ENCODE measurements around the gene GRM5.

Gene GRM5

DNA sequence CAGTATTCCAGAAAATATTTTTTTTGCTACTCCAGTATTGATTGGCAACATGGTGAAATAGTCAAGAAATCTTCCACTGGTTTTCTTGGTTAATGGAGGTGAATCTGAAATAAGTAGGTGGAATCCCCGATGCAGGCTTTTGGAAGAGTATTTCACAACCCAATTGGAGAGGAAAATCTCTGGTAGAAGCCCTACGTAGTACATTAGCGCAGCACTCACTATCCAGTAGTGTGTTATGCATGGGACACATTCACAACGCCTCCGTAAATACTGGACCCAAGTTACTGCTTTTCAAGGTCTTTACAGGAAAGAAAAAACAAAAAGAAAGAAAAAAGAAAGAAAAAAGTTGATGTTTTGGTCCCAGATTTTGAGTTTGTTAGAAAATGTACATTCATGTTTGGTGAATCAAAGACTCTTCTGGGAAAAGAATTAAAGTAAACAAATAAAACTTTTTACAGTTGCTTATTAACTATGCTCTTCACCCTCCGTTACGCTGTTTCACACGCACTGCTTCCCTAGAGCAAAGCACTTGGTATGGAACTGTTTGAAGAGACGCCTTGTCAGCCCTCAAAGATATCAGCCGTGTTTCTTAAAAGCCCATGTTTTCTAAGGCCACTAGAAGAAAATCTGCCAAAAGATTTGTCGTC, 557.9 kb downstream of the GRM5 start:
- POLR2A ChIA-PET, result no interaction called here
- CTCF ChIA-PET, result interaction anchor here (1.0 to 1.9 kb wide), 4 partner anchors 23 to 404 kb away, joined by 3 to 5 read pairs (median 4); no protein-coding TSS in a partner anchor
- no peak for DNase-seq (ENCODE audit: extremely low spot score)
- TF ChIP-seq, protein P1, sequence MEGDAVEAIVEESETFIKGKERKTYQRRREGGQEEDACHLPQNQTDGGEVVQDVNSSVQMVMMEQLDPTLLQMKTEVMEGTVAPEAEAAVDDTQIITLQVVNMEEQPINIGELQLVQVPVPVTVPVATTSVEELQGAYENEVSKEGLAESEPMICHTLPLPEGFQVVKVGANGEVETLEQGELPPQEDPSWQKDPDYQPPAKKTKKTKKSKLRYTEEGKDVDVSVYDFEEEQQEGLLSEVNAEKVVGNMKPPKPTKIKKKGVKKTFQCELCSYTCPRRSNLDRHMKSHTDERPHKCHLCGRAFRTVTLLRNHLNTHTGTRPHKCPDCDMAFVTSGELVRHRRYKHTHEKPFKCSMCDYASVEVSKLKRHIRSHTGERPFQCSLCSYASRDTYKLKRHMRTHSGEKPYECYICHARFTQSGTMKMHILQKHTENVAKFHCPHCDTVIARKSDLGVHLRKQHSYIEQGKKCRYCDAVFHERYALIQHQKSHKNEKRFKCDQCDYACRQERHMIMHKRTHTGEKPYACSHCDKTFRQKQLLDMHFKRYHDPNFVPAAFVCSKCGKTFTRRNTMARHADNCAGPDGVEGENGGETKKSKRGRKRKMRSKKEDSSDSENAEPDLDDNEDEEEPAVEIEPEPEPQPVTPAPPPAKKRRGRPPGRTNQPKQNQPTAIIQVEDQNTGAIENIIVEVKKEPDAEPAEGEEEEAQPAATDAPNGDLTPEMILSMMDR (IDR thresholded peaks at IDR 0.05; ENCODE audit: control extremely low read depth, extremely low read depth, low read depth, missing control alignments), result no peak

DNA sequence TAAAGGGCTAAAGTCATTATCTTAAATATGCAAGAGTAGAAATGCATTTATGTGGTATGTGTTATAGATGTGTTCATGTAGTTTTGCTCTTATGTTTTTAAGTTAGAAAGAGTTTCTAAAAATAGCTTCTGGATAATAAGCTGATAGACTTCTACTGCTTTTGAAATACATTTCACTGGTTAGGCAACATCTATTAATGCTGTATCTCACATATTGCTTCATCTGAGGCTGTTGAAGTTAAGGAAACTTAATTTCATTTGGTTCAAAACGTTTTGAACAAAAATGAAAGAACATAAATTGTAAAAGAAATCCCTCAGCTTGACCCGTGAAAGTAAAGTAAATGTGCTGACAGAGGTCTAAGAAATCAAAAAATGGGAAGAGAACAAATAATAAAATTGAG, 564.2 kb downstream of the GRM5 start:
- no peak for DNase-seq (ENCODE audit: extremely low spot score)
- CTCF ChIA-PET, result interaction anchor here (1.2 to 3.8 kb wide), 2 partner anchors 17 to 485 kb away, joined by 3 to 18 read pairs; no protein-coding TSS in a partner anchor
- POLR2A ChIA-PET, result no interaction called here
- TF ChIP-seq, protein P1 (IDR thresholded peaks at IDR 0.05; ENCODE audit: control extremely low read depth, extremely low read depth, low read depth, missing control alignments), result no peak

DNA sequence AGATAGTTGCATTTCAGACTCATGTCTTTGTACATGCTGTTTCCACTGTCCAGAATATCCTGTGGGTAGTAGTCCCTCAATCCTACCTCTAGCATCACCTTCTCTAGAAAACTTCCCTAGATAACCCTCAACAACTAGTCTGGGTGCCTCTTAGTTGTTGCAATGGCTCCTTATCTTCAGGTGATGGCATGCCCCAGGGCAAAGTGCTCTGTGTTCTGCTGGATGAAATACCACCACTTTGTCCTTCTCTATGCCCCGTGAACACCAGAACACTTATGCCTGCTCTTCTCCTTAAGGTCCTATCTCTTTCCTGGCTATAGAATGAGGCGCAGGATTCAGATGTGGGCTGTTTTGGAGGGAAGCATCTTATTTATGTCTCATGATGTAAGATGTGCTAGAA, 569.9 kb downstream of the GRM5 start:
- no peak for DNase-seq (ENCODE audit: extremely low spot score)
- TF ChIP-seq, protein P1 (IDR thresholded peaks at IDR 0.05; ENCODE audit: control extremely low read depth, extremely low read depth, low read depth, missing control alignments), result no peak
- CTCF ChIA-PET, result interaction anchor here (1.1 to 1.8 kb wide), 3 partner anchors 8 to 15 kb away, joined by 3 to 17 read pairs (median 4); no protein-coding TSS in a partner anchor
- POLR2A ChIA-PET, result no interaction called here

DNA sequence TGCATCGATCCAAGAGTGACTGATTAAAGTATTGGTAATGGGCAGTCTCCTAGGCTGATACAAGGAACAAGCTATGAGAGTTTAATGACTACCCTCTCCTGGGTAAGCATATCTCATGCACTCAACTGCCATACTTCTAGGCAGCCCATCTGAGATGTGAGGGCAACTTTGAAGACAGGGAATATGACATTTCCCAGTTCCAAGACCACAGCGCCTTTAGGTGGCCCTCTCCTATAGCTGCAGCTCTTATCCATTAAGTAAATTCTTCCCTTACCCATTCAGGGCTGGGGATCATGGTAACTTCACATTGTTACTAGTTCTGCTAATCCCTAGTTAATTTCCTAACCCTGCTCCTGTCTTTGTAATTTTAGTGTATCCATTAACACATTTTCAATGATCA, 570.9 kb downstream of the GRM5 start:
- DNase-seq (ENCODE audit: extremely low spot score), result no peak
- CTCF ChIA-PET, result interaction anchor here (2.7 kb wide), 1 partner anchor 10 kb away, joined by 16 read pairs; no protein-coding TSS in a partner anchor
- POLR2A ChIA-PET, result no interaction called here
- TF ChIP-seq, protein P1 (IDR thresholded peaks at IDR 0.05; ENCODE audit: control extremely low read depth, extremely low read depth, low read depth, missing control alignments), result peak; percentile 12

DNA sequence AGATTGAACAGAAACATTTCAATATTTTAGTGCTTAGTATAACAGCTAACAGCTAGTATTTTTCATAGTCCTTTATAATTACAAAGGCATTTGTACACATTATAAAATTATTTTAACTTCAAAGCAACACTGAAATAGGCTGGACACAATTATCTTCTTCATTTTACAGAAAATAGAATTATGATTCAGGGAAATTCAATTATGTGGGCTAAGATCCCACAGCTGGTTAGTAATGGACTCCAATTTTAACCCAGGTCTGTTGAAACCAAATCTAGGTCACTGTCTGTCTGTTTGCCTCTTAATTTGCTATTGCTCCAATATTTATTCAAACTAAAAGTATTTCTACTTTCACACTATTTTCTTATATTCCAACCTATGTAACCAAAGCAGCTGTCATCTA, 574.1 kb downstream of the GRM5 start:
- TF ChIP-seq, protein P1 (IDR thresholded peaks at IDR 0.05; ENCODE audit: control extremely low read depth, extremely low read depth, low read depth, missing control alignments), result no peak
- DNase-seq (ENCODE audit: extremely low spot score), result no peak
- CTCF ChIA-PET, result interaction anchor here (1.3 to 1.8 kb wide), 3 partner anchors 10 to 12 kb away, joined by 4 to 6 read pairs (median 4); no protein-coding TSS in a partner anchor
- POLR2A ChIA-PET, result no interaction called here

DNA sequence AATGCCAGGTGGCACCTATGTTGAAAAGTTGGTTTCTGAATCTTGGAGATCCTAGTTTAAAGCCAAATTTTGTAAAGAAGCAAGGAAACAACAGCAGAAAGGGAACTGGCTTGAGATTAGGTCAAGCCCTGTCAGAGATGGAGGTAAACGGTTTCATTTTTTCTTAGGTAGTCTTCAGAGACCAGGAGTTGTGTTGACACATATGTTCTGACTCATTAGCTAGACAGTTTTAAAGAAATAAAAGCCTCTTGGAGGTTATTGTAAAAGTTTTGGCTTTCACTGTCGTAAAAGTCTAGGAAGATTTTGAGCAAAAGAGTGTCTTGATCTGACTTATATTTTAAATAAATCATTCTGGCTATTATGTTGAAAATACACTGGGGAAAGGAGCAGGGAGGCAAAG, 576.8 kb downstream of the GRM5 start:
- POLR2A ChIA-PET, result no interaction called here
- TF ChIP-seq, protein P1 (IDR thresholded peaks at IDR 0.05; ENCODE audit: control extremely low read depth, extremely low read depth, low read depth, missing control alignments), result no peak
- no peak for DNase-seq (ENCODE audit: extremely low spot score)
- CTCF ChIA-PET, result no interaction called here

Measured in GM10248 (cell line).